Suprapubic skin (tissue), 4 donors: ENCODE measurements around the gene UTP25. TPM values are rescaled to one million over a fixed set of nuclear protein-coding genes. Genes with fewer than 3 reads are reported as not detected.

Experiments
- DNase-seq, 2 donors: peaks; one replicate each; pipeline ENCODE4 v3.0.0-alpha.2; 2019; ENCODE audit warnings: low spot score in 2 of 2
- H3K27ac ChIP-seq: fragments of 200-600 bp; sonication (generic); one replicate; pipeline ENCODE4 v1.5.1; 2019
- H3K27me3 ChIP-seq: fragments of 200-600 bp; sonication (generic); one replicate; pipeline ENCODE4 v1.5.1; 2019
- H3K36me3 ChIP-seq: fragments of 200-600 bp; sonication (generic); one replicate; pipeline ENCODE4 v1.5.1; 2019
- H3K4me1 ChIP-seq: fragments of 200-600 bp; sonication (generic); one replicate; pipeline ENCODE4 v1.5.1; 2019
- H3K4me3 ChIP-seq: fragments of 200-600 bp; sonication (generic); one replicate; pipeline ENCODE4 v1.5.1; 2019; ENCODE audit warnings: mild to moderate bottlenecking
- H3K9me3 ChIP-seq: fragments of 200-600 bp; sonication (generic); one replicate; pipeline ENCODE4 v1.5.1; 2019
- CTCF ChIP-seq, 2 donors: fragments of 200-600 bp in 1 of 2; fragments of 450-650 bp in 1 of 2; sonication (generic) in 1 of 2; IDR thresholded peaks; one replicate each; pipeline ENCODE4 v1.5.1; 2016 to 2019; ENCODE audit warnings: antibody characterized with exemption in 2 of 2, mild to moderate bottlenecking in 1 of 2, moderate library complexity in 1 of 2
- EP300 ChIP-seq: sonication (generic); formaldehyde crosslinking; IDR thresholded peaks from one replicate; pipeline ENCODE4 v1.6.1; 2017; ENCODE audit warnings: antibody characterized with exemption
- POLR2A ChIP-seq, 2 donors: fragments of 450-650 bp; IDR thresholded peaks; one replicate each; pipeline ENCODE4 v1.6.1; 2017; ENCODE audit warnings: antibody characterized with exemption in 2 of 2, mild to moderate bottlenecking in 2 of 2, moderate library complexity in 2 of 2
- POLR2AphosphoS5 ChIP-seq, 3 donors: sonication (generic); formaldehyde crosslinking; IDR thresholded peaks; one replicate each; pipeline ENCODE4 v1.6.1; 2017; ENCODE audit warnings: antibody characterized with exemption in 3 of 3
- WGBS: methylation state at CpG from one replicate; pipeline ENCODE4 v1.1.5; 2018; 5-methylcytosine and 5-hydroxymethylcytosine counted together
- total RNA-seq, 4 donors: library from RNA; depleted of rRNA; stranded (reverse); fragments of >200 nt; gene quantifications; one replicate each; pipeline ENCODE4 v1.1.0, GENCODE V29; 2016

Gene UTP25
- total RNA-seq, 4 donors from 2014 or later: 9.6 to 17.9 (median 11.6) TPM

- Histone ChIP-seq H3K36me3 (no peaks in the 10 kb centered on the region), H3K9me3 (no peaks in the 10 kb centered on the region), H3K27me3 (no peaks in the 10 kb centered on the region), H3K4me1 (peaks cover 38% of the 10 kb centered on the region), H3K4me3 (no peak overlapping the region), H3K27ac (peak overlapping the region; percentile 75)
- TF ChIP-seq EP300 (no peak), POLR2AphosphoS5 (IDR thresholded peaks at IDR 0.05) (no peak), POLR2A (IDR thresholded peaks at IDR 0.05) (no peak), CTCF (IDR thresholded peaks at IDR 0.05) (peak; percentile 21 to 65)
- DNase-seq: no peak
- WGBS: 28% methylated on average over 12 of the region's 12 CpGs
Measured at GRCh38 chr1:209823143-209824041, 4.4 kb upstream of the UTP25 start.

GRCh38 chr1:209825591-209826434, 2.0 kb upstream of the UTP25 start:
- Histone ChIP-seq H3K4me3 (no peak overlapping the region), H3K4me1 (peaks cover 57% of the 10 kb centered on the region), H3K27ac (peak overlapping the region; percentile 10), H3K9me3 (no peaks in the 10 kb centered on the region), H3K36me3 (peaks cover 3% of the 10 kb centered on the region), H3K27me3 (no peaks in the 10 kb centered on the region)
- WGBS: 47% methylated on average over 11 of the region's 11 CpGs
- no peak for DNase-seq
- TF ChIP-seq EP300 (no peak), CTCF (IDR thresholded peaks at IDR 0.05) (no peak), POLR2AphosphoS5 (IDR thresholded peaks at IDR 0.05) (no peak), POLR2A (IDR thresholded peaks at IDR 0.05) (no peak)

- no peak for DNase-seq
- no peak overlapping the region for H3K27ac ChIP-seq
- H3K36me3 ChIP-seq: peaks cover 42% of the 10 kb centered on the region
- TF ChIP-seq POLR2A (IDR thresholded peaks at IDR 0.05) (no peak), CTCF (IDR thresholded peaks at IDR 0.05) (no peak), POLR2AphosphoS5 (IDR thresholded peaks at IDR 0.05) (no peak), EP300 (no peak)
- H3K4me3 ChIP-seq: no peak overlapping the region
- H3K4me1 ChIP-seq: peaks cover 47% of the 10 kb centered on the region
- 77% methylated on average over 2 of the region's 2 CpGs for WGBS
- H3K9me3 ChIP-seq: no peaks in the 10 kb centered on the region
- H3K27me3 ChIP-seq: no peaks in the 10 kb centered on the region
Measured at GRCh38 chr1:209829716-209830115, 1.9 kb downstream of the UTP25 start.

DNA sequence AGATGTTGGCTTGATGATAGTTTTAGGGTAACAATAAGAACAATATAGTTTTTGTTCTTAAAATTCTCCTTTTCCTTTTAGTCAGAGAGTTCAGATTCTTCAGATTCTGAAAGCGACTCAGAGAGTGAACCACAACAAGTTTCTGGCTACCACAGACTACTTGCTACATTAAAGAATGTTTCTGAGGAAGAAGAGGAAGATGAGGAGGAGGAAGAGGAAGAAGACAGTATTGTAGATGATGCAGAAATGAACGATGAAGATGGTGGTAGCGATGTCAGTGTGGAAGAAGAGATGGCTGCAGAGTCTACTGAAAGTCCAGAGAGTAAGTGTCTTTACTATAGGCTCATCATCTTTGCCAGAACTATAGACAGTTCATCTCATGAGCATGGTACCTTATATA, 3.0 kb downstream of the UTP25 start:
- H3K4me3 ChIP-seq: no peak overlapping the region
- TF ChIP-seq CTCF (IDR thresholded peaks at IDR 0.05) (no peak), POLR2A (IDR thresholded peaks at IDR 0.05) (no peak), EP300 (no peak), POLR2AphosphoS5 (IDR thresholded peaks at IDR 0.05) (no peak)
- no peaks in the 10 kb centered on the region for H3K9me3 ChIP-seq
- peaks cover 50% of the 10 kb centered on the region for H3K36me3 ChIP-seq
- H3K4me1 ChIP-seq: peaks cover 40% of the 10 kb centered on the region
- H3K27ac ChIP-seq: no peak overlapping the region
- no peak for DNase-seq
- no peaks in the 10 kb centered on the region for H3K27me3 ChIP-seq
- WGBS: 84% methylated on average over 3 of the region's 3 CpGs

DNA sequence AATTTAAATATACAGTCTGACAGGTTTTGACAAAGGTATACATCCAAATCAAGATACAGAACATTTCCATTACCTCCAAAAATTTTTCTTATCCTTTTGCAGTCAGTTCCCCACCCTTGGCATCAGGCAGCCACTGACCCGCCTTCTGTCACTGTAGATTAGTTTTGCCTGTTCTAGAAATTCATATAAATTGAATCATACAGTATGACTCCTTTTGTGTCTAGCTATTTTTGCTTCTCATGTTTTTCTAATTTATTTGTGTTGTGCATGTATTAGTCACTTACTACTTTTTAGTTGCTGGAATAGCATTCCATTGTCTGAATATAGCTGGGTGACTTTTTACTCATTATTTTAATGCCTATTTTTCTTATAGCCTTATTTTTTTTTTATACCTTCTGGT, 3.8 kb downstream of the UTP25 start:
- H3K36me3 ChIP-seq: peaks cover 59% of the 10 kb centered on the region
- H3K27ac ChIP-seq: no peak overlapping the region
- no peak for DNase-seq
- TF ChIP-seq POLR2AphosphoS5 (IDR thresholded peaks at IDR 0.05) (no peak), EP300 (no peak), POLR2A (IDR thresholded peaks at IDR 0.05) (no peak), CTCF (IDR thresholded peaks at IDR 0.05) (no peak)
- peaks cover 32% of the 10 kb centered on the region for H3K4me1 ChIP-seq
- H3K27me3 ChIP-seq: no peaks in the 10 kb centered on the region
- H3K9me3 ChIP-seq: no peaks in the 10 kb centered on the region
- no peak overlapping the region for H3K4me3 ChIP-seq
- WGBS: 85% methylated on average over 1 of the region's 1 CpG
